ENCODE data around the gene ABCG8.

The ABCG8 gene

DNA sequence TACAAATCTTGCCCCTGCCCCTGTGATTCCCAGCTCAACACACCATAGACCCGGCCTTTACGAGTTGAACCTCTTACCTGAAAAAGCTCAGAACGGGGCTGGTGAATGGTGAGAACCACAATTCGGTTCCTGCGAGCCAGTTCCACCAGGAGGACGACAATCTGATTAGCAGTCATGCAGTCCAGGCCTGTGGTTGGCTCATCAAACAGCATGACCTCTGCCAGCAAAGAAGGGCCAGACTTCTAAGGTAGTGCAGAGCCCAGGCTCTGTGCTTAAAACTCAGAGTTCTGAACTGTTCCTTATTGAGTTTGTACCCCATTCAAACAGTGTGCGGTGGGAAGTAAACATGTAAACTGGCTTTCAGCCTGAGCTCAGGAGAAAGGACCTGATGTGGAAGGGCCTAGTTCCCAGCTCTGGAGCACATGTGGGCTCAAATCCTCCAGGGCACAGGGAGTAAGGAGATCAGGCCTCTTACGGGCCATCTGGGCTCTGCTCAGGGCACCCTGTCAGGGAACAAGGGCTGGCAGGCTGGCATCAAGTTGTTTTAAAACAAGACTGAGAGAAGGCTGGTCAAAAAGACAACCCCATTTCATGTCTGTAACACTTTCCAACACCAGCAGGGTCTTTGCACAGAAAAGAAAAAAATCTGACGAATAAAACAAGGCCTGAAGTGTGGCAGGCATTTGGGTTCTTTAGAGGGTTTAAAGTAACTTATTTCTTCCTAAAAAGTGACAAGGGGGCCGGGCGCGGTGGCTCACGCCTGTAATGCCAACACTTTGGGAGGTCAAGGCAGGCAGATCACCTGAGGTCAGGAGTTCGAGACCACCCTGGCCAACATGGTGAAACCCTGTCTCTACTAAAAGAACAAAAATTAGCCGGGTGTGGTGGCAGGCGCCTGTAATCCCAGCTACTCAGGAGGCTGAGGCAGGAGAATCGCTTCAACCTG is 12.2 kb upstream of the ABCG8 start:
- DNase-seq = no peak

DNA sequence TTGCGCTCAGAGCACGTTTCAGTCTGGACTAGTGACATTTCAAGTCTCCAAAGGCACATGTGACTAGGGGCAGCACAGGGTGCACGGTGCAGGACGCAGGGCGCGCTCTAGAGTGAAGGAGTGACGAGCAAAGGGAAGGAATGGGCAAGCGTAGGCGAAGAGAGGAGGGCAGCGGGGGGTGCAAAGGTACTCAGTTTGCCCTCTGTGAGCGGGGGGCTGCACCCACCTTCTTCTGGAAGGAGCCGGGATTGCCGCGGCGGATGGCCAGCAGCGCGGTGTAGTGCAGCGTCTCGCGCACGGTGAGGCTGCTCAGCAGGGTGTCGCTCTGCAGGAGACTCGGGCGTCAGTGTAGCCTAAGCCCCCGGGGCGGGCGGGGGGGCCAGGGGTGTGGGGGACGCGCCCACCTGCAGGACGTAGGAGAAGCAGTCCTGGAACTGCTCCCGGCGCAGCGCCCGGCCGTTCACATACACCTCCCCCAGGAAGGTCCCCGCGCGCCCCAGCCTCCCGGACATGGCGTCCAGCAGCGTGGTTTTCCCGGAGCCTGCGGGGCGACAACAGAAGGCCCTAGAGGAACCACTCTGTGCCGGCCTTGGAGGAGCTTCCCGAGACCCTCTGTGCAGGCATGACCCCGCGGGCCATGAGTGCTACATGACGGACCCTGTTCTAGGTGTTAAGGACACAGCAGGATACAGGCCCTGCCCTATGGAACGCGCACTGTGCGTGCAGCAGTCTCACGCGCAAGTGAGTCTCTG is 7.1 kb upstream of the ABCG8 start:
- DNase-seq = no peak

DNA sequence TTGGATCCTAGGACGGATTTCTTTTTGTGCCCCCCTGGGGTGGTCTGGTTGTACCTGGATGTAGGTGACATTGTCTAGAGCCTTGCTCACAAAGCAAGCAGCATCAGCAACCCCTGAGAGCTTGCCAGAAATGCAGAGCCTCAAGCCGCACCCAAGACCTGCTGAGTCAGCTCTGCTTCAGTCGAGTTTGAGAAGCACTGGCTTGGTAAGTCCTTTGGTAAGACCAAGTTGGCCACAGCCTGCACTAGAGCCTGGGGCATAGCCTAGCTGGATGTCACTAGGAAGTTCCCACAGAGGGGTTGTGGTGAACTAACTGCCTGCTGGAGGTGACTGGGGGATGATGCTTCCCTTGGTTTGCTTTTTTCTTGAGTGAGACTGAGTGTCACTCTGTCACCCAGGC is 6.3 kb upstream of the ABCG8 start:
- no peak for DNase-seq

DNA sequence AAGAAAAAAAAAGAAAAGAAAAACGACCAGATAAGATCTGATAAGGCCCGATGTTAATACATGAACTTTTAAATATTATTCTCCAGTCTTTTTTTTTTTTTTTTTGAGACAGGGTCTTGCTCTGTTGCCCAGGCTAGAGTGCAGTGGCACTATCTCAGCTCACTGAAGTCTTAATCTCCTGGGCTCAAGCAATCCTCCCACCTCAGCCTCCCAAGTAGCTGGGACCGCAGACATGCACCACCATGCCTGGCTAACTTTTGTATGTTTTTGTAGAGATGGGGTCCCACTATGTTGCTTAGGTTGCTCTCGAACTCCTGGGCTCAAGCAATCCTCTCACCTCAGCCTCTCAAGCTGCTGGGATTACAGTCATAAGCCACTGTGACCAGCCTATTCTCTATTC is 1.7 kb upstream of the ABCG8 start:
- no peak for DNase-seq

DNA sequence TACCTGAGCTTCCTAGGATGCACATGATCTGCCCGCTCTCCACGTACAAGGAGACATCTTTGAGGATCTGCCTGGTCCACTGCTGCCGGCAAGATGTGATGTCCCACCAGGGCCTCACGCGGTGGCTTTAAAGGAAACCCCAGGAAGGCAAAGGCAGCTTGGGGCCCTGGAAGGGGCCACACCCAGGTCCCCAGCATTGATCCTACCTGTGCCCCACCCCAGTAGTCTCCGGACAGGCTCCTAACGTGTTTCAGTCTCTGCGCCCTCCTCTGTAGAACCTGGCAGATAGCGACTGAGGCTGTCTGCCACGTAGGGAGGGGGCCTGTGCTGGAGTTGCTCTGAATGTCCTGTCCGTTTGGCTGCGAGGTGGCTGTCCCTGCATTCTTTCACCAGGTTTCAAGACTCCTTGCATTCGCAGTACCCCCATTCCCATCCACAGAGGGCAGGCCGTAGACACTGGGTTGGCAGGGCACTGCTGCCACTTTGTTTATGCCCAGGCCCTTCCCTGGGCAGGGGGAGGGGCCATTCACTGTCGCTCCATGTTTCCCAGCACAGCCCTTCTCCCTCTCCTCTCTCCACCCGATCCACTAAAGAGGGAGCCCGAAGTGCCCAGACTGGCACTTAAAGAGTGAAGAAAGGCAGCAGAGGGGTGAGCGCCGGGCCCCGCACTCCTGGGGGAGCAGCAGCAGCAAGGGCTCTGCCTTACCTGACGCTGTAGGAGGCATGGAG is 776 bp upstream of the ABCG8 start:
- DNase-seq = no peak

DNA sequence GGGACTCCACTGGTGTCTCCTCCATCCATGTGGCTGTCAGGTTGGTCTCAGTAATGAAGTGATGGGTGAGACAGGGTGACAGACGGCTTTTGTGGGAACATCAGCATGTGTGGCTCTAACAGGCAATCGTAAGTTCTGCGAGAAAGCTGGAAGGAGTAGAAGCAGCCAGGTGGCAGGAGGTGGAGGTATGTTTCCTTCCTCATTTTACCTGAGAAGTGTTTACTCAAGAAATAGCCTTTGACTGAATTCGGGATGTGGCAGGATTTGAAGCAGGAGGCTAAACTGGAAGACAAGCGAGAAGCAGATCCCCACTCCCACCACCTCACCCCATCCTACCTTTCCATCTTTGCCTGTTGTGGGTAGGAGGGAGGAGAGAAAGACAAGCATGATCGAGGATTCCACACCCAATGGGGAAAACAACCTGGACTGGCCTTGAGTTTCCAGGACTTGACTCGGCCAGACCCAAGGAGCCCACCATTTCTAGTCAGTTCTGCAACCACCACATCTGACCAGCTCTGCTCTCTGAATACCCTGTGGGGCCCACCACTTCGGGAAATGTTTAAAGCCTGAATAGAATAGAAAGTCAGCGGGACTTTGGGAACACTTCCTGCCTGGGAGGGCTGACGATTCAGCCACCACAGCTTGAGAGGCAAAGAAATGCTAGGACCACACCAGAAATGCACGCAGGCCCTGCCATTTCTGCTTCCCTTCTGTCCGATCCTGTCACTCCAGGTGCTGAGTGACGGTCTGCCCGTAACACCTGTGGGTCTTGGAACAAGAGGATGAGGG is 1.2 kb downstream of the ABCG8 start:
- DNase-seq = no peak

DNA sequence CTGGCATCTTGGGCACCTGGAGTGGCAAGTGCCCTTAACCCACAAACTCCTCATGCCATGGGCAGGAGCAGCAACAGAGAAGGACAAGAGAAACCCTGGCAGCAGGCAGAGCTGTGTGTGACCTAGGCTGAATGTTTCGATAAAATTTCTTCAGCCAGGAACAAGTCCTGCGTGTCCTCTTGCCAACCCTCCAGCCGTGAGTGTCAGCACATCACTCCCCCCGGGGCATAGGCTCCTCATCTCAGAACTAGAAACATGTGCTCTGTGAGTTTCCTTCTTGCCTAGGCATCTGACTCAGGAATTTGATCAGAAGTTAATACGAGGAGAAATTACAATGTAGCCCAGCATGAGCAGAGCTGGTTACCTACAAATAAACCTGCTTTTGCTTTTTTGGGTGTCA is 2.2 kb downstream of the ABCG8 start:
- no peak for DNase-seq

DNA sequence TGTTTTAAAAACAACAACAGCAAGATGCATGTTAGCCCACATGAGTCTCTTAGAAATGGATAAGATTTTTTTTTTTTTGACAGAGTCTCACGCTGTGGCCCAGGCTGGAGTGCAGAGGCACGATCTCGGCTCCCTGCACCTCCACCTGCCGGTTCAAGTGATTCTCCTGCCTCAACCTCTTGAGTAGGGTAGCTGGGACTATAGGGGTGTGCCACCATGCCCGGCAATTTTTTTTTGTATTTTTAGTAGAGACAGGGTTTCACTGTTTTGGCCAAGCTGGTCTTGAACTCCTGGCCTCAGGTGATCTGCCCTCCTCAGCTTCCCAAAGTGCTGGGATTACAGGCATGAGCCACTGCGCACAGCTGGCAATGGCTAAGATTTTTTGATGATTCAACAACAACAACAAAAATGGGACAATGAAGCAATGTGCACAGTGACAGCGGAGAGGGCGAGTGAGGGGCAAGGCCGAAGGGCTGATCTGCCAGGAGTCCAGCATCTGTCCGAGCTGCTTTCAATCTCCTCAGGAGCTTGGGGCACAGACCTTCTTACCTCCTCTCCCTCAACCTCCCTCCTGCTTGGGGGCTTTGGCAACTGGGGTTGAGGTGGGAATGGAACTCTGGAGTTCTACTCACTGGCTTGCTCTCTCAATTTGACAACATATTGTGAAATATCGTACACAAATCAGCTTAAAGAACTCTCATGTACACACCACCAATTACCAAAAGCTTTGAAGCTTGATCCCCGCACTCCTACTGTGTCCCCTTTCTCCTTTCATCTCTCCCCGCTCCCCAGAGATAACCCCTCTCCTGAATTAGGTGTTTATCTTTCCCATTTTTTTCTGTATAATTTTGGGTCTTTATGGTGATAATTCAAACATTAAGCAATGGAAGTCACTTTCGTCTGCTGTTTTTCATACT is 3.4 kb downstream of the ABCG8 start:
- DNase-seq = no peak

DNA sequence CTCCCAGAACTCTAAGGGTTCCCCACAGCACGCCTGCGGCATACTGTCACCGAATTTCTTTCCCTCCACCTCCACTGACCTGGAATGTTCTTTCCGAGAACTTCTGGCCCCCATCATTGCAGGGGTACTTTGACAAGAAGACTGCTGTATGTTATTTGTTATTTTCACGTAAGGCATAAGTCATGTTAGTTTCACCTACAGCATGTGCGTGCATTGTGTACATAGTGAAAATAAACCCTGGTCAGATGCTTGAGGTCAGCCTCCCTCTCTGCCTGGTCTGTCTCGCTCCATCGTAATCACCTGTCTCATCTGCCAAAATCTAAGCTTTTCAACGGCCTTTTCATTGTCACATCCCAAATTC is 4.1 kb downstream of the ABCG8 start:
- DNase-seq = no peak

DNA sequence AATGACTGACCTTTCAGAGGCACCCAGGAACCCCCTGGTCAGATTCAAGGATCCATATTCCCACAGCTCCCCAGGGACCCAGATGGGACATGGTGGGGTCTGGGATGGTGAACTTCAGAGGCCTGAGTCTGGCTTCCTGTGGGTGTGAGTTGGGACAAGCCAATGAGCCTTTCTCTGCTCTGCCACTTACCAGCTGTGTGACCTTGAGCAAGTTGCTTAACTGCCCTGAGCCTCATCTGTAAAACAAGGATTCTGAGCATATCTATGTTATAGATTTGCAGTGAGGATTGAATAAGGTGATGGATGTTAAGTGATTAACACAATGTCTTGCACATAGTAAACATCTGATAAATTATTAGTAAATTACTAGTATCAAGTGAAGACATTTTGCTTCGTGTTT is 6.4 kb downstream of the ABCG8 start:
- DNase-seq = no peak

DNA sequence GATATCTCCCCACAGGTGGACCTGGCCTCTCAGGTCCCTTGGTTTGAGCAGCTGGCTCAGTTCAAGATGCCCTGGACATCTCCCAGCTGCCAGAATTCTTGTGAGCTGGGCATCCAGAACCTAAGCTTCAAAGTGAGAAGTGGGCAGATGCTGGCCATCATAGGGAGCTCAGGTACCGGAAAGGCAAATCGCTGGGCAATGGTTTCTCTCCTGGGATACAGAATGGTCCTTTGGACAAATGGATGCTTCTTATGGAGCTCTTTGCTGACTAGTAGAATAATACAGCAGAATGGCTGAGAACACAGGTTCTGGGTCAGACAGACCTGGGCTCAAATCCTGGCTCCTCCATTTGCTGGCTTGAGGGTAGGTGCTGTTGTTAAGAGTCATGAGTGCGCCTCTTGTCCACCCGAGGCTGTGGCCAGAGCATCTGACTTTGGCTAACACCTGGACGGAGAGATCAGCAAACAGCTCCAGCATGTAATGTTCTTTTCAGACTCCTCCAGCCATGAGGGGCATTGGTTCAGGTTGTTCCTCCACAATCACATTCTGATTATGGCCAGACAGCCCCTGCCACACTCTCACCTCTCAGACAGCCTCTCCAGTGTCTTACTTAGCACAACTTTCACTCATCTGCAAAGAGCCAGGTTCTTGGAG is 7.5 kb downstream of the ABCG8 start:
- DNase-seq = no peak

DNA sequence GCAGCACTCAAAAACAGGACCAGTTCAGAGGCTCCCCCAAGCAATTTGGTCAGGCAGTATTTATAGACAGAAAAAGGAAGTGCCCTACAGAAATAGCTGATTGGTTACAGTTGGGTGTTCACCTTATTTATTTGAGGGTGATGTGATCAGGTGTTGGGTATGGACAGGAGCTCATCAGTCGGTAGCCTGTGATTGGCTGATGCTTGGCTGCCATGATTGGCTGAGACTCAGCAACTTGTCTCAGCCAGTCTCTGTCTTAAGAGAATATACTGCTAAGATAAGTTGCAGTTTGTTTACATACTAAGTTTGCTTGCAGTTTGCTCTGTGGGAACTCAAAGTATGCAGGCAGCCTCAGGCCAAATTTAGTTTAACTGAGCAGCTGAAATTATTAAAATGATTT is 9.4 kb downstream of the ABCG8 start:
- DNase-seq = no peak

DNA sequence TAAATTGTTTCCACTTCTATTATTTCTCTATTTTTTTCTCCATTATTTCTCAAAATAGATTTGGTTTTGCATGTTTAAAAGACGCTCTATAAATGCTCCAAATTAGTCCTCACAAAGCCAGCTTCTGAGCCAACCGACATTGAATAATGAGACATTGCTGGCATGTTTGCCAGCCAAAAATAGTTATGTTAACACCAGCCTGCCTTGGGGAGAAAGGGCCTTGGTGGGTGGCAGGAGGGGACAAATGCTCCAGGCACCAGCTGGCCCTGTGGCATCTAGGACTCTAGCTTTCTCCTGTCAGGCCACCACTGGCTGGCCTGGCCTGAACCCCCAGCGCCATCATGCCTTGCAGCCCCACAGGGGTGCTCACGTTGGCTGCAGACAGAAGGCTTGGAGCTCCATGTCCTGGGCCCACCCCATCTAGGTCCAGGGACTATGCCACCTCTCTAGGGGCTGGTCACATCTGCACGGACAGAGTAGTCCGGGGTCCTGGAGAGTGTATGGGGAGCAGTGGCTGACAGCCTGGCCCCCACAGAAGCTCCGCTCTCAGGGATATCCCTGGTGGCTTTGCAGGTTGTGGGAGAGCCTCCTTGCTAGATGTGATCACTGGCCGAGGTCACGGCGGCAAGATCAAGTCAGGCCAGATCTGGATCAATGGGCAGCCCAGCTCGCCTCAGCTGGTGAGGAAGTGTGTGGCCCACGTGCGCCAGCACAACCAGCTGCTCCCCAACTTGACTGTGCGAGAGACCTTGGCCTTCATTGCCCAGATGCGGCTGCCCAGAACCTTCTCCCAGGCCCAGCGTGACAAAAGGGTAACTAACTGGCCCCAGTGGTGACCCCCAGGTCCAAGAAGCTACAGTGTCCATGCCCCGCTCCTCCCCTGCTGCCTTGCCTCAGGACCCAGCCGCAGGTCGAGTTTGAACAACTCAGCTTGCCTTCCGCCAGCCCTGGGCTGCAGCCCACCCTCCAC is 12.5 kb downstream of the ABCG8 start:
- DNase-seq = no peak

DNA sequence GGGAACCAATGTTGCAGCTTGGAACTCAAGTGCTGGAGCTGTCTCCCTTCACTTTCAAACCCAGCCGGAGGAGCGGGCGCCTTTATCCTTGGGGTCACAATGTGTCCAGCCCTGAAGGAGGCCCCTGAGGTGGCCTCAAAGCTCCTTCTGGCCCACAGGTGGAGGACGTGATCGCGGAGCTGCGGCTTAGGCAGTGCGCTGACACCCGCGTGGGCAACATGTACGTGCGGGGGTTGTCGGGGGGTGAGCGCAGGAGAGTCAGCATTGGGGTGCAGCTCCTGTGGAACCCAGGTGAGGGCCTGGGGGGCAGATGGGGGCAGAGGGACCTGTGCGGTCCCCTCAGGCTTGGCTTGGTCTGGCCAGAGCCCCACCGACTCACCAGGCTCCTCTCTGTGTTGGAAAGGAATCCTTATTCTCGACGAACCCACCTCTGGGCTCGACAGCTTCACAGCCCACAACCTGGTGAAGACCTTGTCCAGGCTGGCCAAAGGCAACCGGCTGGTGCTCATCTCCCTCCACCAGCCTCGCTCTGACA is 13.5 kb downstream of the ABCG8 start:
- no peak for DNase-seq

DNA sequence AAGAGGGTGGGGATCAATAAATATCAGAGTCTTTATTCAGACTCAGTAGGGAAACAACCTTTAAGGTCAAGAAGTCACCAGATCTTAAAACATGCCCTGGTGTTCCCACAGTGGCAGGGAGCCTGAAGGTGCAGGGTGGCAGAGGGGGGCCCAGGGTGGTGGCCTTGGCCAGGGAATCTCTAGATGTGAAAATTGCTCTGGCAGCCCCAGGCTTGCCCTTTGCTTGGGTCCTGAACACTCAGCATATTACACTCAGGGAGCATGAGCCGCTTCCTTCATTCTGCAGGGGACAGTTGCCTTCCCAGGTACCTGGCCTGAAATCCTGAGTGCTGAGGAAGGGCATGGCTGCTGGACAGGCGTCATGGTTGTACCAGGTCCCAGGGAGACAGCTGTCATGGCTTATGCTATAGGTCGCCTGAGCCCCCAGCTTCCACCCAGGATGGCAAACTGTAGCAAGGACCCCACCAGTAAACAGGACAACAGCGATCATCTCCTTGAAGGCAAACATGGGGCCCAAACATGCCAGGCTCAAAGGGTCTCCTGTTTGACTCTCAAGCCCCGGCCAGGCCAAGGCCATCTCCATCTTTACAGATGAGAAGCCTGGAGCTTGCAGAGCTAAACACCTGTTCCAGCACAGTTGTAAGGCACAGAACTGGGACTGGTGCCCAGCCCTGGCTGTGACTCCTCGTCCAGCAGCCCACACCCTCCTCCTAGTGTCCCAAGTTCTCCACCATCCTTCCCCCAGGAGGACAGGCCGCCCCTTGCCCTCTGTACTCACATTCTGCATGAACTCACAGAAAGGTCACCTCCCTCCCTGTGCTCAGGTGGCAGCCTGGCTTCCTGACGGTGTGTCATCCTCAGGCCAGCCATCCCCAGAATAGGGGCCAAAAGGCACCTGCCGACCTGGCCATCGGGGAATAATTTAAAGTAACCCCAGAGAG is 14.6 kb downstream of the ABCG8 start:
- no peak for DNase-seq

DNA sequence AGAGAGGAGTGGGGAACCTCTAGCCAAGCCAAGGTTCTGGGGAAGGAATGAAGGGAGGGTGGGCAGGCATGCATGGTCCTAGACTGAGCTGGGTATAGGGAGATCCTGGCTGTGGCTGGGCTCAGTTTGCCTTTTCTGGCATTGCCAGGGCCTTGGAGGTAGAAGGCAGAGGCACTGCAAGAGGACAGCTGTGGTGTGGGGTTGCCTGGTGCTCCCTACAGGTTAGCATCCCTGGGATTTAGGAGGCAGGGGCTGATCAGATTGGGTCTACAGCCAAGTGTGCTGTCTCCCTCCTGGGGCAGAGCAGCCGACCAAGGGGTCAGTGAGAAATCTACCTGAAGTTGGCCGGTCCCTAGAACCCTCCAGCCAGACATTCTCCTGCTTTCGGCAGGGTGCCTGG is 15.9 kb downstream of the ABCG8 start:
- no peak for DNase-seq

DNA sequence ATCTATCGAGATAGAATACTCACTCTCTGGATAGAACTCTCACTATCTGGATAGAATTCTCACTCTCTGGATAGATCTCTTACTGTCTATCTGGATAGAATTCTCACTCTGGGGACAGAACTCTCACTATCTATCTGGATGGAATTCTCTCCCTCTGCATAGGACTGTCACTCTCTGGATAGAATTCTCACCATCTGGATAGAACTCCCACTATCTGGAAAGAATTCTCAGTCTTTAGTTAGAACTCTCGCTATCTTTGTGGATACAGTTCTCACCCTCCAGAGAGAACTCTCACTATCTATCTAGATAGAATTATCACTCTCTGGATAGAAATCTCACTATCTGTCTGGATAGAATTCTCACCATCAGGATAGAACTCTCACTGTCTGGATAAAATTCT is 16.5 kb downstream of the ABCG8 start:
- no peak for DNase-seq

DNA sequence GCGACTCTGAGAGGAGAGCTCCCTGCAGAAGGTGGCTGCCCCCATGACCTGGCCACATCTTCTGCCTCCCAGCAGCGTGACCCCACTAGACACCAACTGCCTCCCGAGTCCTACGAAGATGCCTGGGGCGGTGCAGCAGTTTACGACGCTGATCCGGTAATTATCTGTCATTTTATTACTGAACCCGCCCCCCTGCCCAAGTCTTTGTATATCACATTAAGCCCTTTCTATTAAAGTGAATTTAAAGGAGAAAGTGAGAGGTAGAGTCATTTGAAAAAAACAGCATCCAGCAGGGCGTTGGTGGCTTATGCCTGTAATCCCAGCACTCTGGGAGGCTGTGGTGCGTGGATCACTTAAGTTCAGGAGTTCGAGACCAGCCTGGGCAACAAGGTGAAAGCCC is 33.4 kb downstream of the ABCG8 start:
- DNase-seq = no peak
